Nucleus accumbens (tissue), 56 donors: ENCODE measurements around the gene PREX1.
A peak's percentile ranks its signal among the peaks of the same experiment; 100 is the strongest.

Experiments
- DNase-seq, 56 donors: peaks; one replicate each; lab custom pipeline; 2025; lab: John Stamatoyannopoulos, UW

PREX1 gene

GRCh38 chr20:48620507-48621375 is 207.1 kb downstream of the PREX1 start:
- DNase-seq = peak in 54 of 56 donors; percentile 17 to 91 (median 64)

- DNase-seq = no peak
Measured at GRCh38 chr20:48620154-48620506, 207.7 kb downstream of the PREX1 start.

GRCh38 chr20:48619126-48620101 is 208.4 kb downstream of the PREX1 start:
- DNase-seq = peak in 3 of 56 donors; percentile 12 to 19 (median 18)

GRCh38 chr20:48618631-48619030 is 209.2 kb downstream of the PREX1 start:
- DNase-seq = no peak

GRCh38 chr20:48618052-48618451 is 209.7 kb downstream of the PREX1 start:
- no peak for DNase-seq

- DNase-seq = no peak
Measured at GRCh38 chr20:48617481-48617880, 210.3 kb downstream of the PREX1 start.

- DNase-seq = no peak
Measured at GRCh38 chr20:48616481-48616880, 211.3 kb downstream of the PREX1 start.

GRCh38 chr20:48615871-48616270 is 211.9 kb downstream of the PREX1 start:
- no peak for DNase-seq

GRCh38 chr20:48614593-48615274 is 213.1 kb downstream of the PREX1 start:
- no peak for DNase-seq

GRCh38 chr20:48613926-48614325 is 213.9 kb downstream of the PREX1 start:
- no peak for DNase-seq

- DNase-seq = no peak
Measured at GRCh38 chr20:48612335-48612734, 215.5 kb downstream of the PREX1 start.

GRCh38 chr20:48610996-48611395 is 216.8 kb downstream of the PREX1 start:
- DNase-seq = no peak

- DNase-seq = no peak
Measured at GRCh38 chr20:48609491-48609978, 218.3 kb downstream of the PREX1 start.

GRCh38 chr20:48608756-48609155 is 219.0 kb downstream of the PREX1 start:
- no peak for DNase-seq

GRCh38 chr20:48607544-48607865 is 220.3 kb downstream of the PREX1 start:
- no peak for DNase-seq

GRCh38 chr20:48606841-48607543 is 220.8 kb downstream of the PREX1 start:
- no peak for DNase-seq

- no peak for DNase-seq
Measured at GRCh38 chr20:48606172-48606840, 221.5 kb downstream of the PREX1 start.

- no peak for DNase-seq
Measured at GRCh38 chr20:48605364-48606171, 222.2 kb downstream of the PREX1 start.

GRCh38 chr20:48604936-48605335 is 222.9 kb downstream of the PREX1 start:
- DNase-seq = no peak
